ENCODE measurements around the gene CAMTA1.
"Not testable (repeated sequence)": the region's sequence is repeated elsewhere in the genome, so short reads cannot be mapped to it uniquely, and the experiment has no call there.

CAMTA1 gene

DNA sequence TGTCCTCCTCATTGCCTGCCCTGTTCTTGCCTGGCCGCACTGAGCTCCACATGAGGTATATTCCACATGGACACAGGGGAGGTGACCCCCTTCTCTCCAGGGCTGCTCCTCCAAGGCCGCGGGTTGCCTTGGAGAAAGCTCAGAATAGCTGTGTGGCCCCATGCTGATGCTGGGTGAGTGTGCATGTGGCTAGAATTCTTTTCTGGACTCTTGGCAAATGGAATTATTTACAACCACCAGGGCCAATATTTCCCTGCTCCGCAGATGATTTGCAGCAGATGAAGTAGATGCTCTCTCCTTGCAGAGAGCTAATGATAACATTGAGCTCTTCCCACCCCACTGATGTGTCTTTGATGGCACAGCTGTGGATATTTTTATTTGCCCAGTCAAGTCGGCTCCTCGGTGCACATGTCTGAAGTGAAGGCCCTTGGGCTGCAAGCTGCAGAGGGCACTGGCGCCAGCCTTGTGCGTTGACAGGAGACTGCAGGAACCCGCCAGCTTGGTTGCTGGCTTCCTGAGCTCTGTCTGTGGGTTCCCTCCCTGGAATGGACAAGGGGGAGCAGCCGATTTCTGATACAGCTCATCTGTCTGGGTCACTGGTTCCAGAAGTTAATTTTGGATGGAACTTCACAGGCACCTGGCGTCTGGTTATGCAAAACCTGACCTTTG, 581.2 kb downstream of the CAMTA1 start:
- no peak for DNase-seq

- DNase-seq = no peak
Observed at GRCh38 chr1:7366955-7367665, 581.9 kb downstream of the CAMTA1 start.

DNA sequence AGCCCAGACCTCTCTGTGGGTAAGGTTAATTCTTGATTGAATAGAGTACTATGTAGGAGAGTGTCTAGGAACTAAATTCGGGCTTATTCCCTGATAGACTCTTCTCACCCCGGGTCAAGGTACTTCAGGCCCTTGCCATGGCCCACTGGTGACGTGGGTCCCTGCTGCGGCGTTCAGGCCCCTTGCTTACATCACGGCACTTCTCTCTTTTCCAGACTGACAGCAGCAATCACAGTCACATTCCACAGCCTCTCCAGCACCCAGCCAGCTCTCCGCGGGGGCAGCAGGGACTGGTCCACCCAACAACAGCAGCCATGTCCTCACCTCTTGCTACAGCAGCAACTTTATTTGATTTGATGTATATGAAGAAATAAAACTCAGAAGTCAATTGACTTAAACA, 584.6 kb downstream of the CAMTA1 start:
- no peak for DNase-seq

DNA sequence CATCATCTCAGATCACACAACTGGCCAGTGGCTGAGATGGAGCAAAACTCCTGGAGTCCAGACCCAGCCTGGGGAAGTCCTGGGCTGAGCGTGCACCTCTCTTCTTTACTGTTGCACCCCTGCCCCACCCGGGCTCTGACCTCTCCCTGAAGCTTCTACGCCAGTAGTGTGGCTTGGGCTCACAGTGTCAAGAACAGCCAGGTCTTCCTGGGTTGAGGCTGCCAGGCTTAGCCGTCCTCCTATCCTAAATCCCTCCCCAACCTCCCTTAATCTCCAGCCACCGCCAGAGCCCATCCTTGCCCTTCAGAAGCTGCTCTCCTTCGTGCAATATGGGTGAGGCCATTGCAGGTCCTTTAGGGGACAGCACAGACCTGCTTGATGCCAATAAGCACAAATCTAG, 586.7 kb downstream of the CAMTA1 start:
- DNase-seq = no peak

DNA sequence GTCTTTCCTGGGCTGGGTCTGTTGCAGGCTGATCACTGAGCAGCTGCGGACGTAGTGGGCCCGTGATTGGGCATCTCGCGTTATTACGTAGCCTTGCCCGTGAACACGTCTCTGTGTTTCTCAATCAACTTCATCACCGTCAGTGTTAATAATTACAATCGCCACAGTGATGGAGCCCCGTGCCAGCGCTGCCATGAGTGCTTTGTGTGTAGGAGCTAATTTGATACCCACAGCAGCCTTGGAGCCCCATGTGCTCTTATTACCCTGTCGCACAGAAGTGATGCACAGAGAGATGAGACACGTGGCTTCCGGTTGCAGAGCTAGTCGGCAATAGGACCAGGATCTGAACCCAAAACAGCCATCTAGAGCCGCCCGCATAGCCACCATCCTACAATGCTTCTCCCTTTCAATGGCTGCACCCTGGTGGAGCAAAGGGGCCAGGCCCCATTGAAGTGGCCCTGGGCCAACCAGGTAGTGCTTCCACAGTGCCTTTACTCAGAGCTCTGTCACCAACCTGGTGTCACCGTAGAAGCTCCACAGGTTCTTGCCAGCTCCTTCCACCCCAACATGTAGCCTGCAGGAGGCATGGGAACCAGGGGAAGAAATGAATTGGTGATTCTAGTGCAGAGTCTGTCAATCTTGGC, 587.3 kb downstream of the CAMTA1 start:
- DNase-seq = no peak

DNA sequence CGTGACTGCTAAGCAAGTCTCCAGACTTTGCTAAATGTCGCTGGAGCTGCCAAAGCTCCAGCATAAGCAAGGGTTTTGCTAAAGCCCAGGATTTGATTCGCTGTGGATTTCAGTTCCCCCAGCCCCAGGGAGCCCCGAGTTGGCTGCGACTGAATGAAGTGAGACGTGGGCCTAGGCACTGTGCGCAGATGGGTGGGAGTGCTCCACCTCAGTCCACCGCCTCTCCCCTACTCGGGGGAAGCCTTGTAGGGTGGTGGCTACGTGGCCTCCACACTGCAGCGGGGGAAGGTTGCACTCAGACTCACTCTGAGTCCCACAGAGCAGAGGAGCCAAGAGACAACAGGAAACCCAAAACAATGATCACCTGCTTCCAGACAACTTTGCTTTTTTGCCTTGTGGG, 588.0 kb downstream of the CAMTA1 start:
- no peak for DNase-seq

DNA sequence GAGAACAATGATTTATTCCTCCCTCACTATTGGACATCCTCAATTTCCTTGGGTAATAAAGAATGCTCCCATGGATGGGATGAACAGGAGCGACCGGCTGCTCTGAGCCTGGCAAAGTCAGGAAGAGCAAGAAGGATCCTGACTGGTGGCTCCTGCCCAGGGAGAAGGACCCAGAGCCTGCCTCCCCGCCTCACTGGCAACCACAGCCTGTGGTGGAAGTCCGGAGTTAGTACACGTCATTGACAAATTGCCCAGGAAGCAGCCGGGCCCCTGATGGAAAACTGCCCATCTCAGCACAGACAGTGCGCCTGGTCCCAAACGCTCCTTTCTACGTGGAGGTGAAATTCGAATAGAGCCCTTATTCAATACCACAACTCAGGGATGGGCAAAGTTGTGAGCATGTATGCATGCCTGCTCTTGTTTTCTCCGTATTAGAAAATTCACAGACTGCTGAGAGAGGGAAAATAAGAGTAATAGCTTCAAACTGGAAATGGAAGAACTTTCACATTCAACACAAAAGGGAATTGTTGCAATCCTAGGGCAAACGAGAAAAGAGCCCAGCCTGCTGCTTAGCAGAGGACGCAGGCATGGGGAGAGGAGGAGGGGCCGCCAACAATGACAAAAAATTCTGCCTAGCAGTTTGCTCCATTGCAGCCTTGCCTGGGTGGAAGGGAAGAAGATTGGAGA, 588.8 kb downstream of the CAMTA1 start:
- DNase-seq = no peak

GRCh38 chr1:7374563-7375160, 589.4 kb downstream of the CAMTA1 start:
- DNase-seq = no peak

DNA sequence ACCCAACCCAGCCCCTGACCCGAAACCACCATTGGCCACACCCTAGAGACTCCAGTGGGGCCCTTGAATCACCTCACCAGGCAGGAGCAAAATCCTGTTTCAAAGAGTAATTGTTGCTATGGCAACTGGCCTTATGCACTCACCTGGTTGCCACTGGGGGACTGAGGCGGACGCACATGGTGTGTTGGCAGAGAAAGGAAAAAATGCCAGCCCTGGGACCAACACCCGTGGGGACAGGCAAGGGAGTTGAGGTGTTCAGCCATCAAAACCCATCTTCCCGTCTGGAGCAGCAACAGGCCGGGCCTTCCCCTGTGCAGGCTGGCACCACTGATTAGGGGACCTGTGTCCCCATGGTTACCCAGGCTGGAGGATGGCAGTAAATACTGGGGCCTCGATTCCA, 590.1 kb downstream of the CAMTA1 start:
- no peak for DNase-seq

- no peak for DNase-seq
Observed at GRCh38 chr1:7375781-7376660, 590.8 kb downstream of the CAMTA1 start.

- no peak for DNase-seq
Observed at GRCh38 chr1:7376676-7377075, 591.4 kb downstream of the CAMTA1 start.

DNA sequence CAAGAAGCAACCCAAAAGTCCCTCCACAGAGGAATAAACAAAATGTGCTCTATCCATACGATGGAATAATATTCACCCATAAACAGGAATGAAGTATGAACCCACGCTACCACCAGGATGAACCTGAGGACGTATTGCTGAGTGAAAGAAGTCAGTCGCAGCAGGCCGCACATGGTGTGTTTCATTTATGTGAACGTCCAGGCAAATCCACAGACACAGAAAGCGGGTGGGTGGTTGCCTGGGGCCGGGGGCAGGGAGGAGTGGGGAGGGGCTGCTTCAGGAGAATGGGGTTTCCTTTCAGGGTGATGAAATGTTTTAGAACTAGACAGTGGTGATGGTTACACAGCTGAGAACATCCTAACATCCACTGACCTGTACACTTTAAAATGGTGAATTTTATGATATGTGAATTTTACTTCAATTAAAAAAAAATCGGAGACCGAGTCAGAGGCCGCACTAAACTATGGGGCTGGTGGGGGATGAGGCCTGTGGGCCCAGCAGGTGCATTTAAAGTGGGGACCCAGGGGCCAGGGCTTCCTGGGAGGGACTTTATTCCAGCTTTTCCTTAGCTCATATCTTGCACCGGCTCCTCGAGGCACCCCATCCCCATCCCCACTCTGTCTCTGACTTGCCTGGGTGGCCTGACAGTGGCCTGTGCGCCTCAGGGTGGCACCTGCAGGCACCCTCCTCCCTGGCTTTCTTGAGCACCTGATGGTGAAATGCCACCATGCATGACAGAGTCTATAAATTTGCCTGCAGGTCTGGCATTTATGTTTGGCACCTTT, 593.3 kb downstream of the CAMTA1 start:
- DNase-seq = no peak

DNA sequence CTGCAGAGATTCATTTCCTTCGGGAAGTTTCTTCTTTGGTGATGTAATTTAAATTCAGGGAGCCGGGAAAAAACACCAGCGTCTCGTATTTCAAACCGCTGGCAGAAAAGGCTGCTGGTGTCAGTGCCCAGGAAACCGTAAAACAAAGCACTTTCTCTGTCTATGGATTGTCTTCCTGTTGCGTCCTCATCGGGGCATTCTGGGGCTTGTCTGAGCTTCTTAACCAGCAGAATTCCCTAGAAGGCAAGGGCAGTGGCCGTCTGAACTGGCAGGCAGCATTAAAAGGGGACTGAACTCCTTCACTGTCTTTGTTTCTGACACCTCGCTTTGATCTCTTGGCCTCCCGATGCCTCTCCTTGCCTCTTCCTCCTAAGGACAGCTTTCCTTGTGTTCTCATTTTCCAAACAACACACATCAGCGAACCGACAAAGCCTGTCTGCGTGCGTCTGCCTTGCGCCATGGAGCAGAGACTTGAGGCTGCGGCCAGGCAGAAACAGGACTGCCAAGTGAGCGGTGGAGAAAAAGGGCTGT, 594.3 kb downstream of the CAMTA1 start:
- DNase-seq = no peak

DNA sequence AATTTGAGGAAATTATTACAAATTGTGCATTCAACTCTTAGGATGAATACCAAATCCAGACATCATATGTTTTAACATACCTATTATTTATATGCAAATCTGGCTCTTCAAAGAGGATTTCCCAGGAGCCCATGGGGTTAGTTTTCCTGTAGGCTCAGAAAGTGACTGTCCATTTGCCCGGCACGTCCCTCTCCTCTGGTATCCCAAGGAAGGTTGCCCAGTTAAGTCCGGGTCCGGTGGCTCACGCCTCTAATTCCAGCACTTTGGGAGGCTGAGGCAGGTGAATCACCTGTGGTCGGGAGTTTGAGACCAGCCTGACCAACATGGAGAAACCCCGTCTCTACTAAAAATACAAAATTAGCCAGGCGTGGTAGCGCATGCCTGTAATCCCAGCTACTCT, 594.8 kb downstream of the CAMTA1 start:
- not testable (repeated sequence) for DNase-seq

- no peak for DNase-seq
Observed at GRCh38 chr1:7380712-7381111, 595.5 kb downstream of the CAMTA1 start.

DNA sequence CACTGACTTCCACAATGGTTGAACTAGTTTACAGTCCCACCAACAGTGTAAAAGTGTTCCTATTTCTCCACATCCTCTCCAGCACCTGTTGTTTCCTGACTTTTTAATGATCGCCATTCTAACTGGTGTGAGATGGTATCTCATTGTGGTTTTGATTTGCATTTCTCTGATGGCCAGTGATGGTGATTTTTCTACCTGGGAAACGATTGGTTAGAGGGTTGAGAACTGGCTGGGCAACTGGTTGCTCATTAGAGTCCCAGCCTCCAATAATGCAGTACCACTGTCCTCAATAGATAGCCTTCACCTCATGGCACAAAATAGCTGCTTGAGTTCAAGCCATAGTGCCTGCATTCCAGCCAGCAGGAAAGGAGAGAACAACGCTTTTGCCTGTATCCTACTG, 596.5 kb downstream of the CAMTA1 start:
- DNase-seq = not testable (repeated sequence)

GRCh38 chr1:7382971-7383370, 597.7 kb downstream of the CAMTA1 start:
- no peak for DNase-seq

GRCh38 chr1:7383671-7384520, 598.6 kb downstream of the CAMTA1 start:
- DNase-seq = no peak

GRCh38 chr1:7384679-7385078, 599.4 kb downstream of the CAMTA1 start:
- no peak for DNase-seq
